ENCODE data around the gene ZFP36L2. TPM values are rescaled to one million over a fixed set of nuclear protein-coding genes. Genes with fewer than 3 reads are reported as not detected.
A peak's percentile ranks its signal among the peaks of the same experiment; 100 is the strongest.

The ZFP36L2 gene
- total and polyA plus RNA-seq, 10 donors = 72.4 to 223 (median 119) TPM

DNA sequence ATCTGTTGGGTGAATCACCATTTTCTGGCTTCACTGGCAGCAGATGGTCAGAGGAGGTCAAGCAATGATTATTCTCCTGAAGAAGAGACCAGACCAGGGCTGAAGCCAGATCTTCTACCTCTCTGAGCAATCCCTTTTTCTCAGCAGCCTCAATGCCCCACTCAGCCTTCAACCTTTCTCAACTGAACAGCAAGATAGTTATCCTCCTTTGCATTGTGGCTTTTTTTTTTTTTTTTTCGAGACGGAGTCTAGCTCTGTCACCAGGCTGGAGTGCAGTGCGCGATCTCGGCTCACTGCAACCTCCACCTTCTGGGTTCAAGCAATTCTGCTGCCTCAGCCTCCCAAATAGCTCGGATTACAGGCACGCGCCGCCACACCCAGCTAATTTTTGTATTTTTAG, 50.5 kb downstream of the ZFP36L2 start:
- Histone ChIP-seq H3K4me3 (peak overlapping the region in 1 of 8 donors; percentile 58), H3K27ac (peak overlapping the region in 7 of 8 donors; percentile 83 to 95 (median 88)), H3K4me1 (peaks cover 22 to 90% (median 82%) of the 10 kb centered on the region in 6 donors), H3K9me3 (peaks cover 0 to 28% (median 14%) of the 10 kb centered on the region in 8 donors), H3K36me3 (no peaks in the 10 kb centered on the region), H3K27me3 (replicated peaks in 1 of 7) (no peaks in the 10 kb centered on the region)
- no peak for DNase-seq
- intact Hi-C loops (cut with DNase I; ENCODE audit: low total_unique reads) = no loop called here
- WGBS, 5 donors = 91 to 99% (median 95%) methylated on average over 9 of the region's 9 CpGs
- TF ChIP-seq, protein P1, sequence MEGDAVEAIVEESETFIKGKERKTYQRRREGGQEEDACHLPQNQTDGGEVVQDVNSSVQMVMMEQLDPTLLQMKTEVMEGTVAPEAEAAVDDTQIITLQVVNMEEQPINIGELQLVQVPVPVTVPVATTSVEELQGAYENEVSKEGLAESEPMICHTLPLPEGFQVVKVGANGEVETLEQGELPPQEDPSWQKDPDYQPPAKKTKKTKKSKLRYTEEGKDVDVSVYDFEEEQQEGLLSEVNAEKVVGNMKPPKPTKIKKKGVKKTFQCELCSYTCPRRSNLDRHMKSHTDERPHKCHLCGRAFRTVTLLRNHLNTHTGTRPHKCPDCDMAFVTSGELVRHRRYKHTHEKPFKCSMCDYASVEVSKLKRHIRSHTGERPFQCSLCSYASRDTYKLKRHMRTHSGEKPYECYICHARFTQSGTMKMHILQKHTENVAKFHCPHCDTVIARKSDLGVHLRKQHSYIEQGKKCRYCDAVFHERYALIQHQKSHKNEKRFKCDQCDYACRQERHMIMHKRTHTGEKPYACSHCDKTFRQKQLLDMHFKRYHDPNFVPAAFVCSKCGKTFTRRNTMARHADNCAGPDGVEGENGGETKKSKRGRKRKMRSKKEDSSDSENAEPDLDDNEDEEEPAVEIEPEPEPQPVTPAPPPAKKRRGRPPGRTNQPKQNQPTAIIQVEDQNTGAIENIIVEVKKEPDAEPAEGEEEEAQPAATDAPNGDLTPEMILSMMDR (IDR thresholded peaks at IDR 0.05 in 8 of 11, conservative IDR thresholded peaks at IDR 0.05 in 3 of 11) = no peak
- no peak for TF ChIP-seq POLR2AphosphoS5 (IDR thresholded peaks at IDR 0.05)
- no peak for TF ChIP-seq POLR2A (IDR thresholded peaks at IDR 0.05)

DNA sequence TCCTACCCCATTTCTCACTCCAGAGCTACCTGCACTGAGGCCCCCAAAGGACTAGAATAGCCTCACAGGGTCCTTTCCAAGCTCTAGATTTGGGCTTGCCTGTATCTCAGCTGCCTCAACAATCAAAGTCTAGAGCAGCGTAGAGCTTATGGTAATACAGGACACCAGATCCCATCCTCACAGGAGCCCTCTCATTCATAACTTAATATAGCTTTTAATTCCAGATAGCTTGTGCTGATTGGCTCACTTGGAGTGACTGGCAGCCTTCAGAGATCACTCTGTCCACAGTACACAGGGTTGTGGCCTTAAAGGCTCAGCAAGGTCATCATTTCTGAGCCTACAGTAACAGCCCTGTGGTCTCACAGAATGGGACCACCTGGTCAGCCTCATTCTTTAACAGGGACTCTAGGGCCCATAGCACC, 51.4 kb downstream of the ZFP36L2 start:
- Histone ChIP-seq H3K4me3 (peak overlapping the region in 1 of 8 donors; percentile 58), H3K4me1 (peaks cover 31 to 98% (median 90%) of the 10 kb centered on the region in 6 donors), H3K36me3 (no peaks in the 10 kb centered on the region), H3K9me3 (peaks cover 0 to 28% (median 14%) of the 10 kb centered on the region in 8 donors), H3K27me3 (replicated peaks in 1 of 7) (no peaks in the 10 kb centered on the region), H3K27ac (peak overlapping the region; percentile 81 to 95 (median 88))
- TF ChIP-seq, protein P1 (IDR thresholded peaks at IDR 0.05 in 8 of 11, conservative IDR thresholded peaks at IDR 0.05 in 3 of 11) = no peak
- TF ChIP-seq POLR2A (IDR thresholded peaks at IDR 0.05) = no peak
- TF ChIP-seq POLR2AphosphoS5 (IDR thresholded peaks at IDR 0.05) = no peak
- DNase-seq = no peak
- whole genome bisulfite sequencing, 5 donors = 0 to 67% (median 3%) methylated on average over 1 of the region's 1 CpG
- intact Hi-C loops (cut with DNase I; ENCODE audit: low total_unique reads) = no loop called here

DNA sequence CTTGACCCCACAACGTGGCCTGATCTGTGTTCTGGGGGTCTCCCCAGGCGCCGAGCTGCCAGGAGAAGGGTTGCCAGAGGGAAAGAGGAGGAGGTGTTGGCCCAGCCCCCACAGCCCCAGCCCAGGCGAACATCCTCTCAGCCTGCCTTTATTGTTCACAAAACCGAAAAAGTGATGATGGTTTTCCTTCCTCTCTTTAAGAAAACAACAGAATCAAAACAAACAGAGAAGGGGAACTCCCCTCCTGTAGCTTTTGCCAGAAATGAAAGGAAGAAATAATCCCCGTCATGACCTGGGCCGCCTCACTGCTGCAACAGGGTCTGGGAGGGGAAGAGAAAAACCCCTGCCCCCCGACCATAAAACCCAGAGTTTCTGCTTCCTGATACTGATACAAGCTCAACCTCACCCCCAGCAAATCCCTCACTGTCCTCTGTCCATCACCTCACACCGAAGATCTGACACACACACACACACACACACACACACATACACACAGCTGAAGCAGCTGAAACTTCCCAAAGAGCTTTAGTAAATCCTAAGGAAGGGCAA, 52.0 kb downstream of the ZFP36L2 start:
- Histone ChIP-seq H3K4me3 (peak overlapping the region in 1 of 8 donors; percentile 58), H3K4me1 (peaks cover 36 to 100% (median 92%) of the 10 kb centered on the region in 6 donors), H3K36me3 (no peaks in the 10 kb centered on the region), H3K27ac (peak overlapping the region; percentile 81 to 95 (median 88)), H3K27me3 (replicated peaks in 1 of 7) (no peaks in the 10 kb centered on the region), H3K9me3 (peaks cover 0 to 28% (median 14%) of the 10 kb centered on the region in 8 donors)
- WGBS, 5 donors = 8 to 23% (median 12%) methylated on average over 9 of the region's 9 CpGs
- DNase-seq = peak; percentile 93
- intact Hi-C loops (cut with DNase I; ENCODE audit: low total_unique reads) = no loop called here
- TF ChIP-seq POLR2AphosphoS5 (IDR thresholded peaks at IDR 0.05) (peak; percentile 61 to 81 (median 71)), POLR2A (IDR thresholded peaks at IDR 0.05) (no peak)
- TF ChIP-seq, protein P1 (IDR thresholded peaks at IDR 0.05 in 8 of 11, conservative IDR thresholded peaks at IDR 0.05 in 3 of 11) = peak in 1 of 11 experiments; percentile 5

Data from spleen (tissue), 11 donors.